ENCODE measurements around the gene TRMT10C. TPM values are rescaled to one million over a fixed set of nuclear protein-coding genes. Genes with fewer than 3 reads are reported as not detected.
"Not testable (repeated sequence)": the region's sequence is repeated elsewhere in the genome, so short reads cannot be mapped to it uniquely, and the experiment has no call there.

Gene TRMT10C
- total and polyA plus RNA-seq, 2 experiments from 2014 or later = 37.9 to 42.0 TPM

- no peak overlapping the region for H3K4me2 ChIP-seq
- no peaks in the 10 kb centered on the region for H3K9me2 ChIP-seq (replicated peaks; ENCODE audit: insufficient read depth)
- H3K4me3 ChIP-seq = no peak overlapping the region
- H3K36me3 ChIP-seq (replicated peaks; ENCODE audit: insufficient read depth, low read depth) = peaks cover 3% of the 10 kb centered on the region
- H3K79me2 ChIP-seq = peaks cover 47% of the 10 kb centered on the region
- H3K27ac ChIP-seq = no peak overlapping the region
- DNase-seq (ENCODE audit: low spot score) = no peak
- H4K20me1 ChIP-seq (ENCODE audit: insufficient read depth, poor library complexity, severe bottlenecking) = peaks cover 12% of the 10 kb centered on the region
- WGBS (ENCODE audit: low lambda C conversion rate, missing lambda C conversion rate) = 90% methylated on average over 1 of the region's 1 CpG
- no peaks in the 10 kb centered on the region for H3K27me3 ChIP-seq
- TF ChIP-seq EZH2phosphoT487 (IDR thresholded peaks at IDR 0.05; ENCODE audit: low read depth, severe bottlenecking, unreplicated experiment) = no peak
- TF ChIP-seq EZH2 (IDR thresholded peaks at IDR 0.05; ENCODE audit: borderline replicate concordance) = no peak
- no peak for TF ChIP-seq CTCF (IDR thresholded peaks at IDR 0.05; ENCODE audit: poor library complexity)
- H3K9me3 ChIP-seq (ENCODE audit: low read depth) = no peaks in the 10 kb centered on the region
- no peaks in the 10 kb centered on the region for H3K4me1 ChIP-seq (ENCODE audit: insufficient read depth)
- no peak overlapping the region for H2AFZ ChIP-seq
Observed at GRCh38 chr3:101588616-101589015, 26.9 kb downstream of the TRMT10C start.

GRCh38 chr3:101591071-101591470 is 29.4 kb downstream of the TRMT10C start:
- no peak for TF ChIP-seq EZH2phosphoT487 (IDR thresholded peaks at IDR 0.05; ENCODE audit: low read depth, severe bottlenecking, unreplicated experiment)
- no peak for TF ChIP-seq EZH2 (IDR thresholded peaks at IDR 0.05; ENCODE audit: borderline replicate concordance)
- TF ChIP-seq CTCF (IDR thresholded peaks at IDR 0.05; ENCODE audit: poor library complexity) = no peak
- H3K27ac ChIP-seq = no peak overlapping the region
- no peak overlapping the region for H2AFZ ChIP-seq
- H3K4me2 ChIP-seq = no peak overlapping the region
- H3K4me1 ChIP-seq (ENCODE audit: insufficient read depth) = no peaks in the 10 kb centered on the region
- no peak overlapping the region for H3K4me3 ChIP-seq
- no peaks in the 10 kb centered on the region for H3K9me2 ChIP-seq (replicated peaks; ENCODE audit: insufficient read depth)
- peaks cover 24% of the 10 kb centered on the region for H3K79me2 ChIP-seq
- no peaks in the 10 kb centered on the region for H3K27me3 ChIP-seq
- WGBS (ENCODE audit: low lambda C conversion rate, missing lambda C conversion rate) = 98% methylated on average over 3 of the region's 3 CpGs
- H4K20me1 ChIP-seq (ENCODE audit: insufficient read depth, poor library complexity, severe bottlenecking) = peaks cover 2% of the 10 kb centered on the region
- peaks cover 6% of the 10 kb centered on the region for H3K36me3 ChIP-seq (replicated peaks; ENCODE audit: insufficient read depth, low read depth)
- H3K9me3 ChIP-seq (ENCODE audit: low read depth) = no peaks in the 10 kb centered on the region
- no peak for DNase-seq (ENCODE audit: low spot score)

GRCh38 chr3:101602731-101603130 is 41.1 kb downstream of the TRMT10C start:
- Histone ChIP-seq H3K36me3 (replicated peaks; ENCODE audit: insufficient read depth, low read depth) (no peaks in the 10 kb centered on the region), H4K20me1 (ENCODE audit: insufficient read depth, poor library complexity, severe bottlenecking) (no peaks in the 10 kb centered on the region), H3K27me3 (no peaks in the 10 kb centered on the region), H3K4me1 (ENCODE audit: insufficient read depth) (no peaks in the 10 kb centered on the region), H3K79me2 (no peaks in the 10 kb centered on the region), H3K9me2 (replicated peaks; ENCODE audit: insufficient read depth) (no peaks in the 10 kb centered on the region), H3K4me2 (no peak overlapping the region), H2AFZ (no peak overlapping the region), H3K27ac (no peak overlapping the region), H3K9me3 (ENCODE audit: low read depth) (no peaks in the 10 kb centered on the region), H3K4me3 (no peak overlapping the region)
- 92% methylated on average over 3 of the region's 3 CpGs for WGBS (ENCODE audit: low lambda C conversion rate, missing lambda C conversion rate)
- no peak for DNase-seq (ENCODE audit: low spot score)
- TF ChIP-seq CTCF (IDR thresholded peaks at IDR 0.05; ENCODE audit: poor library complexity) (no peak), EZH2phosphoT487 (IDR thresholded peaks at IDR 0.05; ENCODE audit: low read depth, severe bottlenecking, unreplicated experiment) (no peak), EZH2 (IDR thresholded peaks at IDR 0.05; ENCODE audit: borderline replicate concordance) (no peak)

GRCh38 chr3:101603184-101603583 is 41.5 kb downstream of the TRMT10C start:
- Histone ChIP-seq H3K27ac (no peak overlapping the region), H3K36me3 (replicated peaks; ENCODE audit: insufficient read depth, low read depth) (no peaks in the 10 kb centered on the region), H4K20me1 (ENCODE audit: insufficient read depth, poor library complexity, severe bottlenecking) (no peaks in the 10 kb centered on the region), H3K79me2 (no peaks in the 10 kb centered on the region), H3K9me2 (replicated peaks; ENCODE audit: insufficient read depth) (no peaks in the 10 kb centered on the region), H3K4me1 (ENCODE audit: insufficient read depth) (no peaks in the 10 kb centered on the region), H3K4me2 (no peak overlapping the region), H3K27me3 (no peaks in the 10 kb centered on the region), H3K4me3 (no peak overlapping the region), H3K9me3 (ENCODE audit: low read depth) (no peaks in the 10 kb centered on the region), H2AFZ (no peak overlapping the region)
- TF ChIP-seq CTCF (IDR thresholded peaks at IDR 0.05; ENCODE audit: poor library complexity) = no peak
- TF ChIP-seq EZH2phosphoT487 (IDR thresholded peaks at IDR 0.05; ENCODE audit: low read depth, severe bottlenecking, unreplicated experiment) = no peak
- no peak for TF ChIP-seq EZH2 (IDR thresholded peaks at IDR 0.05; ENCODE audit: borderline replicate concordance)
- WGBS (ENCODE audit: low lambda C conversion rate, missing lambda C conversion rate) = 93% methylated on average over 1 of the region's 1 CpG
- no peak for DNase-seq (ENCODE audit: low spot score)

GRCh38 chr3:101605398-101605797 is 43.7 kb downstream of the TRMT10C start:
- H3K4me1 ChIP-seq (ENCODE audit: insufficient read depth); H4K20me1 ChIP-seq (ENCODE audit: insufficient read depth, poor library complexity, severe bottlenecking): not testable (repeated sequence)
- WGBS (ENCODE audit: low lambda C conversion rate, missing lambda C conversion rate) = 61% methylated on average over 10 of the region's 10 CpGs

More at GRCh38 chr3:101605398-101605797, 43.7 kb downstream of the TRMT10C start:
- not testable (repeated sequence) for H2AFZ ChIP-seq; H3K4me2 ChIP-seq; H3K4me3 ChIP-seq; H3K36me3 ChIP-seq (replicated peaks; ENCODE audit: insufficient read depth, low read depth); H3K27me3 ChIP-seq; DNase-seq (ENCODE audit: low spot score); H3K9me3 ChIP-seq (ENCODE audit: low read depth); H3K9me2 ChIP-seq (replicated peaks; ENCODE audit: insufficient read depth); H3K79me2 ChIP-seq; H3K27ac ChIP-seq

Measured in hepatocyte (in vitro differentiated cells).